Mesenteric fat pad (tissue), 1 donor: Measurements from ENCODE around the gene NFIC. TPM values are rescaled to one million over a fixed set of nuclear protein-coding genes. Genes with fewer than 3 reads are reported as not detected.
"Not testable (repeated sequence)": the region's sequence is repeated elsewhere in the genome, so short reads cannot be mapped to it uniquely, and the experiment has no call there.

Experiments used
- DNase-seq: peaks from one replicate; pipeline ENCODE4 v3.0.0-alpha.2; 2020; ENCODE audit warnings: low spot score
- total RNA-seq: library from RNA; stranded (reverse); fragmentation: NEBNext Ultra II Directional; extraction: Animal tissue kit (Norgen Biotek cat#: 25700); gene quantifications from one replicate; pipeline ENCODE4 v1.2.1, GENCODE V29; 2021
- donor health status: DM: yes; HTN: yes; CAD: no.

NFIC gene
- total RNA-seq, 1 donor from 2014 or later, result 207 TPM

DNA sequence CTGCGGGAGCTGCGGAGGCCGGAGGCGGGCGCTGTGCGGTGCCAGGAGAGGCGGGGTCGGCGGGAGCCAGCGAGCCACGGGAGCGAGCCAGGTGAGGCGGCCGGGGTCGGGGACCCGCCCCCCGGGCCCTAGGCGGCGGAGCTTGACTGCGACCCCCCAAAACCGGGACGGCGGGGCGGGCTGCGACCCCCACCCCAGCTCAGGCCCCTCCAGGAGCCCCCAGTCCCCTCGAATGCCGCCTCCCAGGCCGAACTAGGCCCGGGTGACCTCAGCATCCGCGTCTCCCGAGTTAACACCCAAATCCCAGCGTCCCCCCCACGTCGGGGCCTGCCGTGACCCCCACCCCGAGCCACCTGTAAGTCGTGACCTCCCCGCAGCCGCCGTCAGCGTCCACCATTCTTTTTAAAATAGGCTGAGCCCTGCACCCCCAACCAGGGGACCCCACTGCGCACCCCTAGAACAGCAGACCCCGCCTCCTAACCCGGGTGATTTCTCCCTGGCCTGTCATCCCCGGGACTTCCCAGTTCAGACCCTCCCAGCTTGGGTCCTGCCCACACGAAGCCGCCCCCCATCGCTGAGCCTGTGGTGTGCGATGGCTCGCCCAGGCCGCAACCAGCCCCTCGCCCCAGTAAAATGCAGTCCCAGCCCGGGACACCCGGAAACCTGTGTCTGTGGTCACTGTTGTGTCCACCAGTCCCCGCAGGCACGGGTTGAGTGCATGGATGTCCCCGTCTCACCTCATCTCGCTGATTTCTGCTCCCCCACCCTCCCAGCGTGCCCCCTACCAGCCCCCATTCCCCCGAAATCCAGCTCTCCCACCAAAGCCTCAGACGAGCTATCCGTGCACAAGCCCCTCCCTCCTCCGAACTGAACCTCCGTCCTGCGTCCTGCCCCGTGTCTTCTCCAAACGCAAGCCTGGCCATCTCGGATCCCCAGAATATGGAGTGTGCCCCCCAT lies 140.3 kb downstream of the NFIC start:
- no peak for DNase-seq

DNA sequence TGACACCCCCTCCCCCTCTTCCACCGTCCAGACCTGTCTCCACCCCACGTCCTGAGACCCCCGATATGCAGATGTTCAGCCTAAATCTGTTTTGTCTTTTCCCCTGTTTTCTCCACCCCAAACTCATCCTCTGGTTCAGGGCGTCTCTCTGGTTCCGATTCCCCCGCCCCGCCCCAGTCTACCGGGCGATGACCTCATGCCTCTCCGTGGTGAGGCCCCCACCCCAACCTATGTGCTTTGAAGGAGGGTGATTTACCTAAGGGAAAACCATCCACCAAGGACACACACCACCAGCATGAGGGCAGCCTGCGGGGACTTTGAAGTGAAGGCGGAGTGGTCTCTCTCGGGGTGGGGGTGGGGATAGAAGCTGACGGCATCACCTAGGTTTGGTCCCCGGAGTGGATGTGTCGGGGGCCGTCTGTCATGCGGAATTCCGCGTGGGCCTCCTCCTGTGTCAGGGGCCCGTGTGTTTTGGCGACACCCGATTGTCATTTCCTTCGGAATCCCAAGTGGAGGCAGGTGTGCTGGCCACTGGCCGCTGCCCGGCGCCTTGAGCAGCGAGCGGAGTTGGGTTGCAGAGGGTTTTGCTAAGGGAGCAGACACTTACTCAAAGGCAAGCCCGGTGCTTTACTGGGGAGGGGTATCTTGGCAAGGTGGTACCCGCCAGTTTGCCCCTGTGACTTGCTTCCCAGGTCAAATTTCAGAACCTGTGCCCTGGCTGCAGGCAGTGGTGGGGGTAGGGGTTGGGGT lies 141.2 kb downstream of the NFIC start:
- DNase-seq, result no peak

DNA sequence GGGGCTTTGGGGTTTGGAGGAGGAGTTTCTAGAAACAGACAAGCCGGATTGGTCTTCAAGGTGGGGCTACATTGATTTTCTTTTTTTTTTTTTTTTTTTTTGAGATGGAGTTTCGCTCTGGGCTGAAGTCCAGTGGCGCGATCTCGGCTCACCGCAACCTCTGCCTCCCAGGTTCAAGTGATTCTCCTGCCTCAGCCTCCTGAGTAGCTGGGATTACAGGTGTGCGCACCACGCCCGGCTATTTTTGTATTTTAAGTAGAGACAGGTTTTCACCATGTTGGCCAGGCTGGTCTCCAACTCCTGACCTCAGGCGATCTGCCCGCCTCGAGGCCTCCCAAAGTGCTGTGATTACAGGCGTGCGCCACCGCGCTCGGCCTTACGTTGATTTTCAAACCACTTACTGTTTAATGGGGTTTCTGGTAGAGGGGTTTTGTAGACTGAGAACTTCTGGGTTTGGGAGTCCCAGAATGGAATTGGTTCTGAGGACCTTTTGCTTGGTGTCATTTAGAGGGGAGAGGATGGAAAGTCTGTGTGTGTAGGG lies 141.8 kb downstream of the NFIC start:
- DNase-seq, result not testable (repeated sequence)

DNA sequence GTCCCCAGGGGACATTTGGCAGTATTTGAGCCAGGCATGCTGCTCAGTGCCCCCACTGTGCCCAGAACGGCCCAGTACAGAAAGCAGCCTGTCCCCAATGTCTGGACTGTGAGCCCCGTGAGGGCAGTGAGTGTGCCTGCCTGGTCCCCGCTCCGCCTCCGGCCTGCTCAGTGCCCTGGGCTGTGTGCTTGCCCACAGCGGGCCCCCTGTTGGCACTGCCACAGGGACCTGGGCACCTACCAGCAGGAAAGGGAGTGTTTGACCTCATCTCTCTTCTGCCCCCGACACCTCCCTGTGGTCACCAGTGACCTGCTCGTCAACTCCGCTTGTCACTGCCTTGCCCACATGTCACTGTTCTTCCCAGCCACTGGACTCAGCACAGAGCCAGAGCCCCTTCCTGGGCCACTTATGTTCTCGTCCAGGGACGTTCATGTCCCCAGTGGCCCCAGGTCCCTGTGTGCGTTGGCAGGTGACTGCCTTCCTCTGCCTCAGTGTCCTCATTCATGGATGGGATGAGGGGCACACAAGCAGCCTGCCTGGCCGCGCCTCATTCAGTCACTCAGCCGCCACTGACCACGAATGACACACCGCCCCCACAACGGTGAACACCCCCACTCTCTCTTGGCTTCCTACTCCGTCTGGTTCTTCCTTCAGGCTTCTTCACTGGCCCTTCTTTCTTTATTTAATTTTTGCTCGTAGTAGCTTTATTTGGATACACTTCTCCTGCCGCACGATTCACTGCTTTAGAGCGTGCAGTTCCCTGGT lies 142.6 kb downstream of the NFIC start:
- DNase-seq, result no peak

DNA sequence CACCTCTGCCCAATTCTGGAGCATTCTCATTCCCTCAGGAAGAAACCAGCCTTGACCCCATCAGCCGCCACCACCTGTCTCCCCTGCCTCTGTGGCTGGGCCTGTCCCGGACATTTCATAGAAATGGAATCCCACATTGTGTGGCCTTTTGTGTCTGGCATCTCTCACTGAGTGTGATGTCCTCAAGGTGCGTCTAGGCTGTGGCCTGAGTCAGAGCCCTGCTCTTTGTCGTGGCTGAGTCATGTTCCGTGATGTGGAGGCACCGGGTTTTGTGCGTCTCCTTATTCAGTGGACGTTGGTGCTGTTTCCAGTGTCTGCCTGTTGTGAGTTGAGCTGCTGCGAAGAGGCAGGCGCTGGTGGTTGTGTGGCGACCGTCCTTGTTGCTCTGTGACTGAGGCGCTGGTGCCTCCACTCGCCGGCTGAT lies 143.2 kb downstream of the NFIC start:
- no peak for DNase-seq

DNA sequence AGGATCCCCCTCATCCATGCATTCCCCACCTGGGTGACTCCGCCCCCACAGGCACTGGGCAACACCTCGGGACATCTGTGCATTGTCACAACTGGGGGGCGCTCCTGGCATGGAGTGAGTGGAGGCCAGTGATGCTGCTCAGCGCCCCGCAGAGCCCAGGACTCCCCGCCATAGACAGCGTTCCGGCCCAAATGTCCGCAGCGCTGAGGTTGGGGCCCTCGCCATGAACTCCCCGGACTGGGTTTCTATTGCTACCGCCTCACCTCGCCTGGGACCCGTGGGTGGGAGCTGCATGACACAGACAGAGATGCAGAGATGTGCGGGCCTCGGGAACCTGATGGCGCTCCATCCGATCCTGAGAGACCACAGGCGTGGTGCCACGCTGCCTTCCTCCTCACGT lies 144.3 kb downstream of the NFIC start:
- no peak for DNase-seq

DNA sequence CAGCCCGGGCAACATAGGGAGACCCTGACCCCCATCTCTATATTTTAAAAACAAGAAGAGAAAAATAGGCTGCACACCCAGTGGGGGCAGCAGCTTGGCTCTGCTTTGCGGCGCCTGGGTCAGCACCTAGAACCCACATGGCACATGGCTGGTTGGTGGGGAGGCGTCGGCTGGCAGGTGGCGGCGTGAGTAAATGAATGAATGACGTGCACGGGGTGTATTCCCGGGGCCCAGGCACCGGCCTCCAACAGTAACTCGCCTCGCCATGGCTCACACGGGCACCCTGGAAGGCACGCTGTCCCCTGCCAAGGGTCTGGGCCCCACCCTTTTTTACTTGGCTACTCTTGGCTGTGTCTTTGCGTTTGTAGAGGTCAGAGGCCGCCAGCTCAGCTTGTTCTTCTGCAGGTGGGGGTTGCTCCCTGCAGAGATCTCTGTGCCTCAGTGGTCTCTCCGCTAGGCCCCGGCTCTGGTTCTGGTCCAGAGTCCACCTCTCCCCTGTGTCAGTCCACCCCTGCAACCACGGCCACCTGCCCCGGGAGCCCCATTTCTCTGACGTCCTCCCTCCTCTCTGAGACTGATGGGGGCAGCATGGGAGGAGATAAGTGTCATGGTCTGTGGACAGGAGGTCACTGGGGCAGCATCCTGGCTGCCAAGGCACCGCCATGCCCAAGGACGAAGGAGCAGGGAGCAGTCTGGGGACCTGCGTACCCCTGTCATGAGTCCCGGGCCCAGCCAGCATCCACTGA lies 145.3 kb downstream of the NFIC start:
- no peak for DNase-seq

DNA sequence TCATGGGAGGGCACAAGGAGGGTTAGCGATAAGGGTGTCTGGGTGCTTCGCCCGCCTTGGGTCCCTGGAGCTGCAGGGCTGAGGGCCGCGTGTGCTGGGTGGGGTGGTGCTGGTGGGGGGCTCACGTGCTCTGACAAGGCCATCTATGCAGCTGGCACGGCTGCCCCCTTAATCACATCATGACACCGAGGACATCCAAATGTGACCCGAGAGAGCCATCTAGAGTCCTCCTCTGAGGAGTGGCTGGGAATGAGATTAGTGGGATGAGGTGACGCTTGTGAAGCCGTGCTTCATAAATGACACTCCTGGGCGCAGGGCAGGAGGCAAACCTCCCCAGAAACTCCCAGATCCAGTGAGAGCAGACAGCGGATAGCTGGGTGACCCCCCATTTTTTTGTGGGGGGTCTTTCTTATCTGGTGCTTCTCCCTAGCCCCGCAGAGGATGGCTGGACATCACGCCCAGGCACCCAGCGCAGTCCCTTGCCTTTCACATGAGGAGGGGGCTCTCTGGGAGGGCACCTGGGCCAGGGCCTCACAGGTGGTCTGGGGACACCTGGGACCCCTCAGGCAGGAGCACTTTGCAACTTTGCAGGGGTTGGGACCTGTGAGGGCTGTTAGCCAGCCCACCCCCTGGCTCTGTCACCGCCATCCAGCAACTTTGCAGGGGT lies 146.3 kb downstream of the NFIC start:
- no peak for DNase-seq

DNA sequence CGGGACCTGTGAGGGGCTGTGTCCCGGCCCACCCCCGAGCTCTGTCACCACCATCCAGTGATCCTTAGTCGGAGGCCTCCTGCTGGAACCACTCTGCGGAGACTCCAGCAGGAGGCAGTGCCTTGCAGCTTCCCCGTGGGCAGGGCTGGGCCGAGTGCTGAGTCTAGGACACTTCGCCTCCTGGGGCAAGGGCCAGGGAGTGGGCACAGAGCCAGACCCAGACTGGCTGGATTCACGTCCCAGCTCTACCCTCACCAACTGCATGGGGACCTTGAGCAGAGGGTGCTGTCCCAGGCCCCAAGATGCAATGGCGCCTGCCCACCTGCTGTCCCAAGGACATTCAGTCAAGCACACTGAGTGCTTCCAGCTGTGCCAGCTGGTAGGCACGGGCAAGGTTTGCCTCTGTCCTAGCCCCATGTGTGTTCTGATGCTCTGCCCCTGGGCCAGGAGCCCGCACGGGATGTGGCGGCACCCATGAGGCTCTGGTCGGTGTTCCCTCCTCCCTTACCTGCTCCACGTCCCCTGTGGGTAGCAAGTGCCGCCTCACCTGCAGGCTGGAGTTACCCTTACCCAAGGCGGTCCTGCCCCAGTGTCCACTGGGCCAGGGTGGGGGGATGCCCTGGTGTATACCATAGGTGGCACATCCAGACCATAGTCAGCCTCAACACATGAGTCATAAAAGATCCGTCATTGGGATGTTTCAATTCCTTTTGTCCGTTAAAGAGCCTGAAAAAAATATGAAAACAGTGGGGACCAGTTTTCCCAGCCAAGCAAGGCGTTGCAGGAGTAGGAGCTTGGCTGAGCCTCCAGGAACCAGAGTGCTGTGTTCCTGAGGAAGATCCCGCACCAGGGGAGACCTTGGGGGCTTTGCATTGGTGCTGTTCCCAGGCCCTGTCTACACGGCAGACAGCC lies 147.1 kb downstream of the NFIC start:
- no peak for DNase-seq

DNA sequence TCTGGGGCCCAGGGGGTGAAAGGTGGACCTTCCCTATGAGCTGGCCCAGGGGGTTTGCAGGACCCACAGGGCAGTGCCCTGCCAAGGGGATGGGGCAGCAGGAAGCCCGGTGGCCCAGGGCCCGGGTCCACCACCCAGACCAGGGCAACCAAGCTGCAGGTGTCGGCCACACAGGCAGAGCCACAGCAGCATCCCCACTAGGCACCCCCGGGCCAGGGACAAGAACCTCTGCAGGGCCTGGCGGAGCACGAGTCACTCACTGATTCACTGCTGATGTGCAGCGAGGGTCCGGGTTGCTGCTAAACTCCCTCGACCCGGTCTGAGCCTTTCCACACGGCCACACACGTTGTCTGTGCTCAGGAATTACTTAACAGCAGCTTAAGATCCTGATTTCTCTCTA lies 148.5 kb downstream of the NFIC start:
- no peak for DNase-seq

DNA sequence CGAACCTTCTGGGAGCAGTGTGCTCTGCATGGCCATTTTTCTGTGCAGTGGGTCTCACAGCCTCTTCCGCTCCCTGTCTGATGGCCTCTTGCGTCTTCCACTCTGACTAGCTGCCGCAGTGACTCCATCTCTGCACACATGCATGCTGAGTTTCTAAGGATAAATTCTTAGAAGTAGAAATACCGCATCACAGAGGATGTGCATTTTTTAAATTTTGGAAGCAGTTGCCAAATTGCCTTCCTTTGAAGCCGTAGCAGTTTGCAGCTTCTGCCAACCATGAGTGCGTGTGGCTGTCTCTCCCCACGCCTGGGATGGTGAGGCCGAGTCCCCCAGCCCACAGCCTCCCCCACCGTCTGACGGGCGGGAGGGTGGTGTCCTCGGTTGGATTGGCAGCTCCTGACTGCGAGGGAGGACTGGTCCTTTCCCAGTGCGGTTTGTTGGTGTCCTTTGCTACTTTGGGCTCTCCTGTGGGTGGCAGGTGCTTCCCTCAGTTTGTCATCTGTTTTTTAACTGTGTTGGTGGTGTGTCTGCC lies 149.6 kb downstream of the NFIC start:
- DNase-seq, result no peak

DNA sequence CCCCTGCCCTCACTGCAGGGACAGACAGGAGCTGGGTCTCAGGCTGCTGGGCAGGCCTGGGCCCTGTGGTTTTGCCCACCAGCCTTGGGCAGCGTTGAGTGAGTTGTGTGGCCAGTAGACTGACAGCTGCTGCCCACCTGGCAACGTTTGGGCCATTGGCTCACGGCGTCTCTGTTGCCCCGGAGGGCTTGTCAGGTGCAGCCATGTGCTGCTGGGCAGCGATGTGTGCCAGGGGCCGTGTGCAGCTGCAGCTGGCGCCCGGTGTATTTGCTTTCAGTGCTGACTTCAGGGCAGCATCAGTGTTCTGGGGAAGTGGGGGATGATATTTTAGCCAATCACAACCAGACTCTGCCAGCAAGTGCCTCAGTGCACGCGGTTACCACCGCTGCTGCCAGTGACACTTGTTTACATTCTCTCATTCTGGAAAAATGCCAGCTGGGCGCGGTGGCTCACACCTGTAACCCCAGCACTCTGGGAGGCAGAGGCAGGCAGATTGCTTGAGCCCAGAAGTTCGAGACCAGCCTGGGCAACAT lies 150.4 kb downstream of the NFIC start:
- DNase-seq, result no peak

DNA sequence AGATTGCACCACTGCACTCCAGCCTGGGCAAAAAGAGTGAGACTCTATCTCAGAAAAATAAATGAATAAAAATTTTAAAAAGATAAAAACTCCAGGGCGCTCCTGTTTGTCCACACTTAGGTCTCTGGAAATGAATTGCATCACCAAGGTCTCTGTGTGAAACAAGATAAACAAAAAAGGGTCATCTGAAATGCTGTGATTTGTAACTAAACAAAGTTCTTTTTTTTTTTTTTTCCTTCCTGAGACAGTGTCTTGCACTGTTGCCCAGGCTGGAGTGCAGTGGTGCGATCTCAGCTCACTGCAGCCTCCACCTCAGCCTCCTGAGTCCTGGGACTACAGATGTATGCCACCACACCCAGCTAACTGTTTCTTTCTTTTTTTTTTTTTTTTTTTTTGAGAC lies 151.3 kb downstream of the NFIC start:
- DNase-seq, result no peak

DNA sequence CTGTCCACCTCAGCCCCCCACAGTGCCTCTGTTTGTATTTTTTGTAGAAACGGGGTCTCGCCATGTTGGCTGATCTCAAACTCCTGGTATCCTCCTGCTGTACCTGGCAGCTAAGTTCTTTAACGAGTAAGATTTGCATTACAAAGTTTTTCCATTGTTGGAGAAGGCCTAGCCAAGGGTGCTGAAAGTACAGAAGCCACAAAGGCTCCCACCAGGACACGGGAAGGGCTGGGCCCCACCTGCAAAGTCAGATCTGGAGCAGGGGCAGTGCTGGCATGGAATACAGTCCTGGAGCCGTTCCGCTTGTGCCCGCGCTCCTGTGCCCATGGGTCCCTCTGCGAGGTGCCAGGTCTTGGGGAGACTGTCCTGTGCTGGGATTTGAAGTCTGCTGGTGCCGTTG lies 151.9 kb downstream of the NFIC start:
- DNase-seq, result no peak

DNA sequence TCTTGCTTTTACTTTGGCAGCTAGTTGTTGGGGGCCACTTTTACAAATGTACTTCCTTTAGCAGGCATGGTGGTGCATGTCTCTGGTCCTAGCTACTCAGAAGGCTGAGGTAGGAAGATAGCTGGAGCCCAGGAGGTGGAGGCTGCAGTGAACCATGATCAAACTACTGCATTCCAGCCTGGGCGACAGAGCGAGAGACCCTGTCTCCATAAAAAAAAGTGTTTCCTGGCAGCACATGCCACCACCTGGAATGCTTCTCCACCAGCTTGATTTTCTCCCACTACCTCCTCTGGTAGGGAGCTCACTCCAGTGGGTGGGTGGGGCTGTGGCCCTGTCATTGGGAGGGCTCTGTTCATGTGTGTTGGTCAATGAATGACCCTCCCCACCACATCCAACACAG lies 152.3 kb downstream of the NFIC start:
- no peak for DNase-seq
